Measurements from ENCODE around the gene CFAP91.

The CFAP91 gene

GRCh38 chr3:119700920-119701734 is 1.7 kb upstream of the CFAP91 start:
- Mint-ChIP-seq H3K27ac (peak overlapping the region; percentile 94), H3K36me3 (no peaks in the 10 kb centered on the region), H3K27me3 (no peaks in the 10 kb centered on the region), H3K9me3 (ENCODE audit: low read depth) (no peaks in the 10 kb centered on the region), H3K4me1 (ENCODE audit: low read depth) (peaks cover 36% of the 10 kb centered on the region), H3K4me3 (peak overlapping the region; percentile 27)

DNA sequence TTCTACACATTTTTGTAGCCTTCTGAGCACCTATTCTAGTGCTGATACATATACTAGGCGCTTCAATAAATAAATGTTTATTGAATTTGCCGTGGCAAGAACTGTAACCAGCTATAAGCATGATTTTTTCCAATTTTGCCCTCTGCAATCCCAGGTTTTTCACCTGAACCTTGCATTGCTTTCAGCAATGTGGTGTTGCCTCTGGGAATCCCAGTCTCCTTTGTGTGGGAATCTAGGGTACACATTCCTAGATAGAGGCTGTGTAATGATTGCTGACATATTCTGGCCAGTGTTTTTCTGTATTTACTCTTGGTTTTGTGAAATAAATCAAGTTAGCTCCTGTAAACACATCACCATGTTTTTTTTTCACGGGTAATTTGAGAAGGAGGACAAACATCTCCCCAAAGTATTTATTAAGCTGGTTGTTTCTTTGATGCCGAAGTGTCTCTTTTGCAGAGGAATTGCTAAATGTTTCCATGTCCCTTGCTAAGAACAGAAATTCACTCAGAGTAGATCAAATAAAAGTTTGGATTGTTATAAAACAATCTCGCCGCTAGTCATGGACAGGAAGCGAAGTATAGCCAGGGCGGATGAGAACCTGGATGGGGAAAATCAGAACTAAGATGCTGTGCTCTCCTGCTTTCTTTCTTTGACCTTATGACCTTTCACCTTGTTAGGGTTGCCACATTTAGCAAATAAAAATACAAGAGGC is 1.2 kb downstream of the CFAP91 start:
- H3K4me3 Mint-ChIP-seq = peak overlapping the region; percentile 83
- no peaks in the 10 kb centered on the region for H3K27me3 Mint-ChIP-seq
- no peak overlapping the region for H3K27ac Mint-ChIP-seq

DNA sequence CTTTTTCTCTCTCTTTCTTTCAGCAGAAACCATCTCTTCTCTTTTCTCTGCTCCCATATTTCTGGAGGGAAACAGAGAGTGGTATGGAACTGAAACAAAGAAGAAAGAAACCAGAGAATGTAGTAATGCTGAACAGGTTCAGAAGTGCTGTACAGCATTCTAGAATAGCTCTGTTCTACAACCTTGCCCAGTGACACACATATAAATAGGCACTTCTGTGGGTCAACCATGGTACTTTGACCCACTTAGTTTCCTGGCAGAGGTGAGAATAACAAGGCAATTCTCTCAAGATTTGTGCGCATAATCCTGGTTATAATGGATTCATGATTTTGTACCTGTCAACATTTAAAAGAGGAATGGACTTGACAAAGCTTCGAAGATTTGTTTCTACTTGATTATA is 12.3 kb downstream of the CFAP91 start:
- Mint-ChIP-seq H3K36me3 (peaks cover 2% of the 10 kb centered on the region), H3K4me1 (ENCODE audit: low read depth) (no peaks in the 10 kb centered on the region), H3K27ac (no peak overlapping the region), H3K27me3 (peaks cover 3% of the 10 kb centered on the region), H3K9me3 (ENCODE audit: low read depth) (no peaks in the 10 kb centered on the region), H3K4me3 (no peak overlapping the region)

More for the DNA sequence above, 1.2 kb downstream of the CFAP91 start:
- no peaks in the 10 kb centered on the region for H3K9me3 Mint-ChIP-seq (ENCODE audit: low read depth)
- H3K36me3 Mint-ChIP-seq = no peaks in the 10 kb centered on the region
- H3K4me1 Mint-ChIP-seq (ENCODE audit: low read depth) = peaks cover 36% of the 10 kb centered on the region

- Mint-ChIP-seq H3K4me3 (no peak overlapping the region), H3K27ac (no peak overlapping the region), H3K36me3 (peaks cover 2% of the 10 kb centered on the region), H3K27me3 (peaks cover 1% of the 10 kb centered on the region), H3K4me1 (ENCODE audit: low read depth) (no peaks in the 10 kb centered on the region), H3K9me3 (ENCODE audit: low read depth) (no peaks in the 10 kb centered on the region)
These were observed 14.2 kb downstream of the CFAP91 start for GRCh38 chr3:119716998-119717397.

GRCh38 chr3:119717520-119717919 is 14.7 kb downstream of the CFAP91 start:
- Mint-ChIP-seq H3K9me3 (ENCODE audit: low read depth) (no peaks in the 10 kb centered on the region), H3K27me3 (peaks cover 1% of the 10 kb centered on the region), H3K36me3 (peaks cover 2% of the 10 kb centered on the region), H3K27ac (no peak overlapping the region), H3K4me1 (ENCODE audit: low read depth) (no peaks in the 10 kb centered on the region), H3K4me3 (no peak overlapping the region)

DNA sequence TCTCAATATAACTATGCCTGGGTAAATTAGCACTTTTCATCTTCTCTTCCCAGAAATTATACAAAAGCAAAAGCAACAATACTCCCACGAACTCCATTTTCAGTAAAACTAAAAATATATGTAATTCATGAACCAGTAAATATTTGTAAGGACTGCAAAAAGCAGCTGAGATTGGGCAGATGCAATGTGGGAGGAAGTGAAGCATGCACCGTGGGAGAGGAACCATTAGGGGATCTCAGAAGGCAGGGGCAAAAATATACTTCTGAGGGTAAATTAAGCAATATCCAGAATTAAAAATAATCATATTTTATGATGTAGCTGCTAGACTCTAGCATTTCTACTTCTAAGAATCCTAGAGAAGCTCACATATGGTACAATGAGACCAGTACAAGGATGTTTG is 20.2 kb downstream of the CFAP91 start:
- Mint-ChIP-seq H3K36me3 (peaks cover 2% of the 10 kb centered on the region), H3K9me3 (ENCODE audit: low read depth) (no peaks in the 10 kb centered on the region), H3K27me3 (peaks cover 1% of the 10 kb centered on the region), H3K4me3 (no peak overlapping the region), H3K4me1 (ENCODE audit: low read depth) (no peaks in the 10 kb centered on the region), H3K27ac (no peak overlapping the region)

GRCh38 chr3:119726909-119727308 is 24.1 kb downstream of the CFAP91 start:
- Mint-ChIP-seq H3K27me3 (no peaks in the 10 kb centered on the region), H3K4me3 (no peak overlapping the region), H3K27ac (no peak overlapping the region), H3K36me3 (no peaks in the 10 kb centered on the region), H3K4me1 (ENCODE audit: low read depth) (no peaks in the 10 kb centered on the region), H3K9me3 (ENCODE audit: low read depth) (no peaks in the 10 kb centered on the region)

GRCh38 chr3:119729996-119730395 is 27.2 kb downstream of the CFAP91 start:
- H3K27ac Mint-ChIP-seq = no peak overlapping the region
- no peaks in the 10 kb centered on the region for H3K9me3 Mint-ChIP-seq (ENCODE audit: low read depth)
- no peaks in the 10 kb centered on the region for H3K27me3 Mint-ChIP-seq
- H3K4me3 Mint-ChIP-seq = no peak overlapping the region
- H3K4me1 Mint-ChIP-seq (ENCODE audit: low read depth) = no peaks in the 10 kb centered on the region
- H3K36me3 Mint-ChIP-seq = no peaks in the 10 kb centered on the region

DNA sequence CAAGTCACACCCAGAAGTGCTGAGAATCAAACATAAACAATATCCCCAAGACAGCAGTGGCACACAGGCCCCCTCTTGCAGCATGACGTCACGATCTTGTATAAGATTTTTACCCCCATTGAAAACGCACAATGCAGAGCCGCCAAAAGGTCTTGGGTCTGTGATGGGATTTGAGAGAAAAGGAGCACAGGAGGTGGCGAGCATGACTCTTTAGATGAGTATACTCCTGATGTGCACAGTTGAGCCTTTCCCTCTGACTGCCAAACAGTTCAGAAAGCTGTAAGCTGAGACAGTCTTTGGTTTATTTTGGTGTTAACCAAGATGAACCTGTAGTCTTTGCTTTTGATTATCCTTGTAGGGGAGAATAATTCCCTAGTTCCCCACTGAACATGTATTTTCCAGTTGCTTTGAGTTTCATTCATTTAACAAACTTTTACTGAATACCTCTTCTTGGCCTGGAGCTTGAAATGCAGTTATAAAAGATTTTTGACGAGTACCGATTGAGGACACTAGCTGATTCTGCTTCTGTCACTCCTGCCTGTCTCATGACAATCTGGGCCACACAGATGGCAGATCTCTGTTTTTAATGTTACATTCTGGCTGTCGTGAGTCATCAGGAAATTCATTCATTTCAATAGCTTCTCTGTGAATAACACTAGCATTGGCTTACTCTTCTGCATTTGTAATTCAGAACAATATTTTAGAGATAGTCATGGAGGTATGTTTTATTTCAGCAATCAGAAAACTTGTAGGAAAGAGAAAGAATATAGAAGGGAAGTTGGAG is 28.9 kb downstream of the CFAP91 start:
- no peaks in the 10 kb centered on the region for H3K9me3 Mint-ChIP-seq (ENCODE audit: low read depth)
- H3K4me1 Mint-ChIP-seq (ENCODE audit: low read depth) = no peaks in the 10 kb centered on the region

DNA sequence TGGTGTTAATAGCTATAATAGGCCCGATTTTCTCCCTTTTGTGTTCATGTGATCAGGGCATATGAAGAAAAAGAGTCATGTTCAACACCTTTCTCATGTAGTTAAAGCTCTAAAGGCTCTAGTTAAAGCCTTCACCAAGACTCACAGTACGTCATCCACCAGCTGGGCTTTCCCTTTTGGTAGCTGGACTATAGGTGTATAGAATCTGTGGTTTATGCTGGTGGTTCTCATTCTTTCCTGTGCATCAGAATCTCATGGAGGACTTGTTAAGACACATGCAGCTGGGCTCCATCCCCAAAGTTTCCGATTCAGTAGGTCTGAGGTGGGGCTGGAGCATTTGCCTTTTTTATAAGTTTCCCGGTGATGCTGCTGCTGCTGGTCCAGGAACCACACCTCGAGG is 31.0 kb downstream of the CFAP91 start:
- Mint-ChIP-seq H3K4me1 (ENCODE audit: low read depth) (no peaks in the 10 kb centered on the region), H3K27me3 (peaks cover 5% of the 10 kb centered on the region), H3K9me3 (ENCODE audit: low read depth) (no peaks in the 10 kb centered on the region), H3K27ac (no peak overlapping the region), H3K36me3 (no peaks in the 10 kb centered on the region), H3K4me3 (no peak overlapping the region)

More for the DNA sequence above, 28.9 kb downstream of the CFAP91 start:
- no peak overlapping the region for H3K4me3 Mint-ChIP-seq
- no peak overlapping the region for H3K27ac Mint-ChIP-seq
- H3K36me3 Mint-ChIP-seq = no peaks in the 10 kb centered on the region
- peaks cover 1% of the 10 kb centered on the region for H3K27me3 Mint-ChIP-seq

- Mint-ChIP-seq H3K27me3 (peaks cover 14% of the 10 kb centered on the region), H3K4me3 (no peak overlapping the region), H3K4me1 (ENCODE audit: low read depth) (no peaks in the 10 kb centered on the region), H3K27ac (no peak overlapping the region), H3K36me3 (no peaks in the 10 kb centered on the region), H3K9me3 (ENCODE audit: low read depth) (no peaks in the 10 kb centered on the region)
These were observed 35.9 kb downstream of the CFAP91 start for GRCh38 chr3:119738741-119739140.

- H3K9me3 Mint-ChIP-seq (ENCODE audit: low read depth) = no peaks in the 10 kb centered on the region
- H3K4me1 Mint-ChIP-seq (ENCODE audit: low read depth) = no peaks in the 10 kb centered on the region
- no peak overlapping the region for H3K4me3 Mint-ChIP-seq
- no peaks in the 10 kb centered on the region for H3K36me3 Mint-ChIP-seq
- peaks cover 20% of the 10 kb centered on the region for H3K27me3 Mint-ChIP-seq
- no peak overlapping the region for H3K27ac Mint-ChIP-seq
These were observed 39.1 kb downstream of the CFAP91 start for GRCh38 chr3:119741657-119742590.

DNA sequence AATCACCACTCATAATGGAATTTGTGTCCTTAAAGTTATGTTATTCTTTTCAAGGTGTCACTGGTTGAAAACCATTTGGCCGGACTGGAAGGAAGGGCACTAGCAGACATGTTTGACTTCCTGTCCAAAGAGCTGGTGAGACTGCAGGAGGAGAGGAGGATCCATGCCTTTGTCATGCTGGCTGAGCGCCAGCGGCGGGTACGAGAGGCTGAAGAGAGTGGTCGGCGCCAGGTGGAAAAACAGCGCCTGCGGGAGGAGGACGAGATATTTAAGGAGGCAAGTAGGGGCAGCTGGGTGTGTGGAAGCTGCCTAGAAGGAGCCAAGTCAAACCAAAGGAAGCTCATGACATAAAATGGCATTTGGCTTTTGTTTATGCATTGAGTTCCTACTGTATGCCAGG is 41.1 kb downstream of the CFAP91 start:
- no peak overlapping the region for H3K4me3 Mint-ChIP-seq
- peaks cover 20% of the 10 kb centered on the region for H3K27me3 Mint-ChIP-seq
- no peaks in the 10 kb centered on the region for H3K4me1 Mint-ChIP-seq (ENCODE audit: low read depth)
- H3K36me3 Mint-ChIP-seq = no peaks in the 10 kb centered on the region
- H3K9me3 Mint-ChIP-seq (ENCODE audit: low read depth) = no peaks in the 10 kb centered on the region
- H3K27ac Mint-ChIP-seq = no peak overlapping the region

GRCh38 chr3:119745942-119746341 is 43.1 kb downstream of the CFAP91 start:
- Mint-ChIP-seq H3K27me3 (peaks cover 20% of the 10 kb centered on the region), H3K4me1 (ENCODE audit: low read depth) (no peaks in the 10 kb centered on the region), H3K9me3 (ENCODE audit: low read depth) (no peaks in the 10 kb centered on the region), H3K27ac (no peak overlapping the region), H3K36me3 (no peaks in the 10 kb centered on the region), H3K4me3 (no peak overlapping the region)

All from activated naive CD8-positive, alpha-beta T cell (primary cell).